ES-I3 (cell line): Measurements from ENCODE around the gene CDC42BPA.

Experiments
- H3K36me3 ChIP-seq: 2 replicates; pipeline ENCODE4 v1.6.1; 2013; ENCODE audit warnings: mild to moderate bottlenecking, low read length, control low read depth, moderate library complexity; ENCODE audit not compliant: insufficient read depth
- H3K4me1 ChIP-seq: 2 replicates; pipeline ENCODE4 v1.6.1; 2013; ENCODE audit warnings: mild to moderate bottlenecking, control low read depth, low read length; ENCODE audit not compliant: insufficient read depth
- H3K9ac ChIP-seq: 2 replicates; pipeline ENCODE4 v1.6.1; 2013; ENCODE audit warnings: low read depth, mild to moderate bottlenecking, low read length, moderate library complexity
- H3K9me3 ChIP-seq: 2 replicates; pipeline ENCODE4 v1.6.1; 2013; ENCODE audit warnings: mild to moderate bottlenecking, low read length, moderate library complexity; ENCODE audit not compliant: control insufficient read depth, insufficient read depth

Gene CDC42BPA

GRCh38 chr1:227062306-227062705, 256.0 kb downstream of the CDC42BPA start:
- H3K9me3 ChIP-seq = no peaks in the 10 kb centered on the region
- peaks cover 11% of the 10 kb centered on the region for H3K36me3 ChIP-seq
- H3K4me1 ChIP-seq = no peaks in the 10 kb centered on the region
- no peak overlapping the region for H3K9ac ChIP-seq

DNA sequence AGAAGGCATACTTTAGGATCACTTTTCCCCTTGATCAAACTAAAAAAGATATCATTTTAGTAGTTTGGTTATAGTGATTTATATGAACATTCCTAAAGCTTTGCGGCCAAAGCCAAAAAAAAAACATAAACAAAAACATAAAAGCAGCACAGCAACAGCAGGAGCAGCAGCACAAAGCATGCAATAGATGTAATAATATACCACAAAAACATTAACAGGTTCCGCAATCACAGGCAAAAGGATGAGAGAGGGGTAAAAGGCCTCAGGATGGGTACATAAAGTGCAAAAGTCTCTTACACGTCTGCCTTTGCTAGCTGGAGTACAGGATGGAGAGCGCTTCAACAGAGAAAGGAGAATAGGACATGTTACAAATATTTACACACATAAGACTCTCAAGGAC, 259.2 kb downstream of the CDC42BPA start:
- peaks cover 8% of the 10 kb centered on the region for H3K36me3 ChIP-seq
- no peak overlapping the region for H3K9ac ChIP-seq
- no peaks in the 10 kb centered on the region for H3K9me3 ChIP-seq
- H3K4me1 ChIP-seq = no peaks in the 10 kb centered on the region

- Histone ChIP-seq H3K36me3 (peaks cover 8% of the 10 kb centered on the region), H3K4me1 (no peaks in the 10 kb centered on the region), H3K9me3 (no peaks in the 10 kb centered on the region)
Observed at GRCh38 chr1:227058321-227058751, 260.0 kb downstream of the CDC42BPA start.

DNA sequence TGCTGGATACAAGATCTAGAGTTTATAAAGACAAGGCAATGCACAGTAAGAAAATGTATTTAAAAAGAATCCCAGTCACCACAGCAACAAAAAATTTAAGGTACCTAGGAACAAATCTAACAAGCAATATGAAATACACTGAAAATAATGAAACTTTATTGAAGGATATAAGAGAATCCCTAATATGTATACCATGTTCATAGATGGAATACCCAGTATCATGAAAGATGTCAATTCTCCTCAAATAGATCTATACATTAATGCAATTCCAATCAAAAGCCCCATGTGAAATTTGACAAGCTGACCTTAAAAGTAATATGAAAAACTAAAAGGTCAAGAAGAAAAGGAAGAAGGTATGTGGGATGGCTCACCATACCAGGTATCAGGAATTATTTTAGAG, 269.0 kb downstream of the CDC42BPA start:
- Histone ChIP-seq H3K36me3 (no peaks in the 10 kb centered on the region; the same call in none of the 2 replicates), H3K4me1 (no peaks in the 10 kb centered on the region), H3K9ac (no peak overlapping the region), H3K9me3 (no peaks in the 10 kb centered on the region)

More at GRCh38 chr1:227058321-227058751, 260.0 kb downstream of the CDC42BPA start:
- no peak overlapping the region for H3K9ac ChIP-seq

DNA sequence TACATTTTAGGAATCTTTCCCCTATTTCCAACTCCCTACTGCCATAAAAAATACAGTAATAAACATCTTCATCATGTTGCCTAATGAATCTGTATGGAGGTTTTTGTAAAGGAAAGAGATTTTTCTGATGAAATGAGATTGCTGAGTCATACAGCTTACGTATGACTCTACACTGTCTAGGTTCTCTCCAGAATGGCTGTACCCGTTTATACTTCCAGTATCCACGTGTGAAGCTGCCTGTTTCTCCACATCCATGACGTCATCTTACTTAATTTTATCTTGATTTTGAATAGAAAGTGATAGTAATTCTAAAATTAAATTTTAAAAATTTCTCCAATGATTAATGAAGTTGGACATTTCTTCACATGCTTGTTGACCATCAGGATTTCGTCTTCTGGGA, 274.5 kb downstream of the CDC42BPA start:
- Histone ChIP-seq H3K4me1 (no peaks in the 10 kb centered on the region), H3K9ac (no peak overlapping the region), H3K9me3 (no peaks in the 10 kb centered on the region), H3K36me3 (peaks cover 3% of the 10 kb centered on the region)

- H3K4me1 ChIP-seq = no peaks in the 10 kb centered on the region
Observed at GRCh38 chr1:227042292-227042691, 276.0 kb downstream of the CDC42BPA start.

DNA sequence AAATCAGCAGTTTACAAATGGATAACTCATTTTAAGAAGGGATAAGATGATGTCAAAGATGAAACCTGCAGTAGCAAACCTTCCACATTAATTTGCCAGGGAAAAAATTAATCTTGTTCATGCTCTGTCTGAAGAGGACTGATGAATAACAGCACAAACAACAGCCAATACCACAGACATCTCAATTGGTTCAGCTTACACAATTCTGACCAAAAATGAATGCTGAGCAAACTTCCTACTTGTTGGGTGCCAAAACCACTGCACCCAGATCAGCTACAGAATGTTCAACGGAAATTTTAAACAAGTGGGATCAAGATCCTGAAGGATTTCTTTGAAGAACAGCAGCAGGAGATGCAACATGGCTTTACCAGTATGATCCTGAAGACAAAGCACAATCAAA, 279.9 kb downstream of the CDC42BPA start:
- H3K9ac ChIP-seq = no peak overlapping the region
- H3K36me3 ChIP-seq = peaks cover 10% of the 10 kb centered on the region
- no peaks in the 10 kb centered on the region for H3K9me3 ChIP-seq
- H3K4me1 ChIP-seq = no peaks in the 10 kb centered on the region

More at GRCh38 chr1:227042292-227042691, 276.0 kb downstream of the CDC42BPA start:
- Histone ChIP-seq H3K9ac (no peak overlapping the region), H3K36me3 (peaks cover 8% of the 10 kb centered on the region), H3K9me3 (no peaks in the 10 kb centered on the region)

DNA sequence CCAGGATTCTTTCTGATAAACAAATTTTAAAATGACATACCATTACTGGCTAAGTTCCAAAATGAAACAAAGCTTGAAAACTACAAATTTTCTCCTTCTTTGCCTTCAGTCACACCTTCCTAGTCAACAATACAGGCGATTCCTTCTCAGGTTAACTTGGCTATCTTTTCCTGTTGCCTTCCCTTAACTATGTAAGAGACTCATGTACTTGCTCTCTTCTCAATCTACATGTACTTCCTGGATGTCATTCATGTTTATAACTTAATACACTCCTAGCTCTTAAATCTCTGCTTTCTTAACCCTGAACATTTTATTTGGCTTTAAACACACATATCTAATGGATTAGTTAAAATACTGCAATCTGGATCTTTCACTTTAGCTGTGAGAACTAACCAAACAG, 281.2 kb downstream of the CDC42BPA start:
- no peak overlapping the region for H3K9ac ChIP-seq

GRCh38 chr1:227035316-227035715, 283.0 kb downstream of the CDC42BPA start:
- Histone ChIP-seq H3K36me3 (peaks cover 10% of the 10 kb centered on the region), H3K4me1 (peaks cover 8% of the 10 kb centered on the region; the same call in 1 of the 2 replicates), H3K9ac (no peak overlapping the region), H3K9me3 (no peaks in the 10 kb centered on the region)

More for the DNA sequence above, 281.2 kb downstream of the CDC42BPA start:
- Histone ChIP-seq H3K9me3 (no peaks in the 10 kb centered on the region), H3K4me1 (peaks cover 8% of the 10 kb centered on the region; the same call in 1 of the 2 replicates), H3K36me3 (peaks cover 10% of the 10 kb centered on the region)

- peaks cover 8% of the 10 kb centered on the region; the same call in 1 of the 2 replicates for H3K4me1 ChIP-seq
Observed at GRCh38 chr1:227033880-227034279, 284.4 kb downstream of the CDC42BPA start.

DNA sequence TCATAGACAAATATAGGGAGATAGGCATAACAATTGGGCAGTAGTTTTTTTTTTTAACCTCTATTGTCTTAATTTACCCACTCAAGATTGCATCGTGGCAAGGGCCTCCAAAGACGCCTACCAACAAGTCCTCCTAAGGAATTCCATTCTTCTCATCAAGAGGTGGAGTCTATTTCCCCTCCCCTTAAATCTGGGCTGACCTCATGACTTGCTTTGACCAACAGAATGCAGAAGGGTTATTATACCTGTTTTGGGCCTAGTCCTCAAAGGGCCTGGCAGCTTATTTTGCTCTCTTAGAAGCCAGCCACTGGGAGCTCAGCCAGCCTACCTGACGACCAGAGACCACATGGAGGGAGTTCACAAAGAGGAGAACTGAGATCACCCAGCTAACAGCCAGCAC, 285.9 kb downstream of the CDC42BPA start:
- Histone ChIP-seq H3K4me1 (peaks cover 8% of the 10 kb centered on the region; the same call in 1 of the 2 replicates), H3K9ac (no peak overlapping the region), H3K9me3 (no peaks in the 10 kb centered on the region), H3K36me3 (peaks cover 12% of the 10 kb centered on the region)

More at GRCh38 chr1:227033880-227034279, 284.4 kb downstream of the CDC42BPA start:
- Histone ChIP-seq H3K36me3 (peaks cover 9% of the 10 kb centered on the region), H3K9me3 (no peaks in the 10 kb centered on the region), H3K9ac (no peak overlapping the region)

DNA sequence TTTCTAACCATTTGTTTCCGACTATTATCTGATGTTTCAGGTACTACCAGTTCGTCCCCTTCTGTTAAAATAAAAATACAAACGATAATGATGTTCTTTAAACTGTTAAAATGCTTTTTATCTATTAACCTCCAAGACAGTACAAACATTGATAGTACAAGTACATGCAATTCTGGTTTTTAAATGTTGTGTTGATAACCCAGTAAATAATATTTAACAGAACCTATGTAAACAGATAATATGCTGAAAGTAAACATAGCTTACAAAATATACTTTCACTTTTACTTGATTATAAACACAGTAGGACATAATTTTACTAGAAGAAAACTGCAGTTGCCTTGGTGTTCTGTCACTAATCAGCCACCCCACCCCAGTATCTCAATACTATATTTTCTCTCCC, 301.3 kb downstream of the CDC42BPA start:
- H3K9ac ChIP-seq = no peak overlapping the region
- no peaks in the 10 kb centered on the region for H3K9me3 ChIP-seq
- peaks cover 19% of the 10 kb centered on the region; the same call in 1 of the 2 replicates for H3K36me3 ChIP-seq
- H3K4me1 ChIP-seq = no peaks in the 10 kb centered on the region

DNA sequence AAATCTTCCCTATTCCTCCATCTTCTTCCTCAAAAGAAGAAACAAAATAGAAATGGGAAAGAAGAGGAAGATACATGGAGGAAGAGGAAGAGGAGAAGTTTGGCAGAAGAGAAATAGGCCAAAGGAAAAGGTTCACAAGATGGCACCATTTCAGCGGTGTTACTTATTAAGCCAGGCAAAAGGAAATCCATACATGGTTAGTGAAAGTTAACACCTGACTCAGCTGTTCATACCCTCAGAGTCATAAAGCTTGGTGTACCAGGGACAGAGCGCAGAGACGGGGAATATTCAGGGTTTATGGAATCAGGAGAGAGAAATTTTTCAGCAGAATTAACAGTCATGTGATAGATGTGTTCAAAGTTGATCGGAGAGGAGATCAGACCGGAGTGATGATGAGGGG, 307.6 kb downstream of the CDC42BPA start:
- no peak overlapping the region for H3K9ac ChIP-seq
- H3K4me1 ChIP-seq = no peaks in the 10 kb centered on the region
- peaks cover 7% of the 10 kb centered on the region; the same call in 1 of the 2 replicates for H3K36me3 ChIP-seq
- no peaks in the 10 kb centered on the region for H3K9me3 ChIP-seq

DNA sequence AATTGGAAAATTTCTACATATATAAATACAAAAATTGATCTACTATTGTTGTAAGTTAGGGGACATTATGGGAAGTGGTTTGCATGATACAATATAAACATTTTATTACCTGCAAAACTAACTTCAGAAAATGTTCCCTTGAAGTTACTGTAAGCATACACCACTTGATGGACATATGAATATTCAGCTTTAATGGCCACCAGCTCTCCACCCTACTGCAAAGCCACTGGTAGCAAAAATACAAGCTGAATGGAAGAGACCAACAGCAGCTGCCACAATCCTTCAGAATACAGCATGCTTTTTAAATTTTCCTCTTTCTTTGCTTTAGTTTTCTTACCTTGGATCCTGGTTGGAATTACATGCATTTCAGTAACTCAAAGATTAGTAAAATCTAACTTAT, 308.4 kb downstream of the CDC42BPA start:
- Histone ChIP-seq H3K9me3 (no peaks in the 10 kb centered on the region), H3K4me1 (no peaks in the 10 kb centered on the region), H3K9ac (no peak overlapping the region), H3K36me3 (peaks cover 3% of the 10 kb centered on the region; the same call in 1 of the 2 replicates)

- no peak overlapping the region for H3K9ac ChIP-seq
- H3K4me1 ChIP-seq = no peaks in the 10 kb centered on the region
- H3K9me3 ChIP-seq = no peaks in the 10 kb centered on the region
- peaks cover 17% of the 10 kb centered on the region for H3K36me3 ChIP-seq
Observed at GRCh38 chr1:227006226-227006796, 312.0 kb downstream of the CDC42BPA start.
